ENCODE data around the gene FLVCR1. TPM values are rescaled to one million over a fixed set of nuclear protein-coding genes. Genes with fewer than 3 reads are reported as not detected.

The FLVCR1 gene
- total RNA-seq, 4 donors from 2014 or later, result 3.8 to 5.5 (median 4.9) TPM

DNA sequence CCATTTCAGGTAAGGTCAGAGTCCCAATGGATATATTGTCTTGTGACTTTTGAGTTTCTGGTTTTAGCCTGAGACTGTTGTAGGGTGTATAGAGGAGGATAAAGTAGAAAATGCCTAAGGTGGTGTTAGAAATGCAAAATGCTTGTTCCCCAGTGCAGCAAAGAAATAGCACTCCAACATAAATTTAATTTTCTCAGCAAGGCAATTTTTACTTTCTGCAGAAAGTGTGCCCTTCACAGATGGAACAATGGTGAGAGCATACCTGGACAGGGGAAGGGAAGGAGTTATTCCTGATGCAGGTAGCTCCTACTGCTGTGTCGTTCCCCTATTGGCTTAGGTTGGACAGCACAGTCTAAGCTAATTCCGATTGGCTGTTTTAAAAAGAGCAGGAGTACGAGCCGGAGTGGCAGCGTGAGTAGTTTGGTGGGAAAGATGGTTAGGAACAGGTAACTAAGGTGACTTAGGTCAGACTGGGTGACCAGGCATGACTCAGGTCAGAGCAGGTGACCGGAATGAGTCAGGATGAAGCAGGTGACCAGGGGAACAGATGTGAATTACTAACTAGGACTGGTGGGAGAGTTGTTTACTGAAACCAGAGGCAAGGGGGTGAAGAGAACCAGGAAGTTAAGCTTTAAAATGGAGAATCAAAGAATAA lies 32.1 kb upstream of the FLVCR1 start:
- TF ChIP-seq, protein P1, sequence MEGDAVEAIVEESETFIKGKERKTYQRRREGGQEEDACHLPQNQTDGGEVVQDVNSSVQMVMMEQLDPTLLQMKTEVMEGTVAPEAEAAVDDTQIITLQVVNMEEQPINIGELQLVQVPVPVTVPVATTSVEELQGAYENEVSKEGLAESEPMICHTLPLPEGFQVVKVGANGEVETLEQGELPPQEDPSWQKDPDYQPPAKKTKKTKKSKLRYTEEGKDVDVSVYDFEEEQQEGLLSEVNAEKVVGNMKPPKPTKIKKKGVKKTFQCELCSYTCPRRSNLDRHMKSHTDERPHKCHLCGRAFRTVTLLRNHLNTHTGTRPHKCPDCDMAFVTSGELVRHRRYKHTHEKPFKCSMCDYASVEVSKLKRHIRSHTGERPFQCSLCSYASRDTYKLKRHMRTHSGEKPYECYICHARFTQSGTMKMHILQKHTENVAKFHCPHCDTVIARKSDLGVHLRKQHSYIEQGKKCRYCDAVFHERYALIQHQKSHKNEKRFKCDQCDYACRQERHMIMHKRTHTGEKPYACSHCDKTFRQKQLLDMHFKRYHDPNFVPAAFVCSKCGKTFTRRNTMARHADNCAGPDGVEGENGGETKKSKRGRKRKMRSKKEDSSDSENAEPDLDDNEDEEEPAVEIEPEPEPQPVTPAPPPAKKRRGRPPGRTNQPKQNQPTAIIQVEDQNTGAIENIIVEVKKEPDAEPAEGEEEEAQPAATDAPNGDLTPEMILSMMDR (IDR thresholded peaks at IDR 0.05; ENCODE audit: low read depth), result no peak

DNA sequence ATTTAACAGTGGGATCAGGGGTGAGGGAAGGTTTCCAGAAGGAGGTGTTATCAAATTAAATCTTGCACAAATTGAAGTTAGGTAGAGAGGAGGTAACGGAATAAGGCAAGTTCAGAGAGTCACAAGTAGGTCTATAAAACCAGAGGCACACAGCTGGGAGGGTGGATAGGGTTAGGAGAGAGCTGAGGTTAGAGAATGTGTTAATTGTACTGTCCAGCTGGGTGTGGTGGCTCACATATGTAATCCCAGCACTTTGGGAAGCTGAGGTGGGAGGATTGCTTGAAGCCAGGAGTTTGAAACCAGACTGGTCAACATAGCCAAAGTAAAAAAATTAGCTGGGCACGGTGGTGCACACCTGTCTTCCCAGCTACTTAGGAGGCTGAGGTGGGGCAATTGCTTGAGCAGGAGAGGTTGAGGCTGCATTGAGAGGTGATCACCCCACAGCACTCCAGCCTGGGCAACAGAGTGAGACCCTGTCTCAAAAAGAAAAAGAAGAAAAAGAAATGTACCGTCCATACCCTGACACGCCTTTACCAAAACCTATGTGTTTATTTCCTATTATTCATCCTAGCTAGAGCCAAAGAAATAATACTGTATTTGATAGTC lies 30.8 kb upstream of the FLVCR1 start:
- TF ChIP-seq, protein P1 (IDR thresholded peaks at IDR 0.05; ENCODE audit: low read depth), result no peak

DNA sequence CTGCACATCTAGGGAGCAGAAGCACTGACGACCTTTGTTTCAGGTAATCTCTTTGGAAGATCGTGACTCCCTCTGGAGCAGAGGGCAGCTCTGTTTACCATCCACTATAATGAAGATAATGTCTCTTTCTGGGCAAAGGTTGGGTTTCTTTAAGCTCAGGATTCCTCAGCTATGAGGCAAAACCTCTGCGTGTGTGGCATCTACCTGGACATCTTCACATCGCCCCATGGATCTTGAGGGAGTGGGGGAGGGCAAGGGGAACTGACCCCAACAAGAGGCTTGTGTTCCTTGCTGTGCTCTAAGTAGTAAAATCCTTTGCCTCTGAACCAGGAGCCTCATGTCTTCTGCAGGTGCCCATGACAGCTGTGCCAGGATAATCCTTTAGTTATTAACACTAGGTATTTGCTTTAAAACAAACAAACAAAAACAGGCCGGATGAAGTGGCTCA lies 30.2 kb upstream of the FLVCR1 start:
- TF ChIP-seq, protein P1 (IDR thresholded peaks at IDR 0.05; ENCODE audit: low read depth), result no peak

DNA sequence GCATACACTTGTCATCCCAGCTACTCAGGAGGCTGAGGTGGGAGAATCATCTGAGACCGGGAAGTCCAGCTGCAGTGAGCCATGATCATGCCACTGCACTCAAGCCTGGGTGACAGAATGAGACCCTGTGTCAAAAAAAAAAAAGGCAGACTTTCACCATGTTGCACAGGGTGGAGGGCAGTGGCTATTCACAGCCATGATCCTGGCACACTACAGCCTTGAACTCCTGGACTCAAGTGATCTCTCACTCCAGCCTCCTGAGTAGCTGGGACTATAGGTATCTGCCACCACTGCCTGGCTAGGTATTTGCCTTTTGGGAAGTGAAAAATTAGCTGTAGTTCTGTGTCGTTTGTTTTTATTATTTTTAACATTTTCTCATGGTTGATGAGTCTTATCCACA lies 29.7 kb upstream of the FLVCR1 start:
- TF ChIP-seq, protein P1 (IDR thresholded peaks at IDR 0.05; ENCODE audit: low read depth), result no peak

DNA sequence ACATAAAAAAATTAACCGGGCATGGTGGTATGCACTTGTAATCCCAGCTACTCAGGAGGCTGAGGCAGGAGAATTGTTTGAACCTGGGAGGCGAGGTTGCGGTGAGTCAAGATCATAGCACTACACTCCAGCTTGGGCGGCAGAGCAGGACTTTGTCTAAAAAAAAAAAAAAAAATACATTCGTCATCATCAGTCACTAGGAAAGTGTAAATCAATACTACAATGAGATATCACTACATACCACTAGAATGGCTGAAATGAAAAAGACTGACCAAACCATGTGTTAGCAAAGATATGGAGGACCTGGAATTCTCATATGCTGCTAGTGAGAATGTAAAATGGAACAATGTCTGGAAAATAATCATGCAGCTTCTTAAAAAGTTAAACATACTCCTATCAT lies 19.9 kb upstream of the FLVCR1 start:
- TF ChIP-seq, protein P1 (IDR thresholded peaks at IDR 0.05; ENCODE audit: low read depth), result no peak

DNA sequence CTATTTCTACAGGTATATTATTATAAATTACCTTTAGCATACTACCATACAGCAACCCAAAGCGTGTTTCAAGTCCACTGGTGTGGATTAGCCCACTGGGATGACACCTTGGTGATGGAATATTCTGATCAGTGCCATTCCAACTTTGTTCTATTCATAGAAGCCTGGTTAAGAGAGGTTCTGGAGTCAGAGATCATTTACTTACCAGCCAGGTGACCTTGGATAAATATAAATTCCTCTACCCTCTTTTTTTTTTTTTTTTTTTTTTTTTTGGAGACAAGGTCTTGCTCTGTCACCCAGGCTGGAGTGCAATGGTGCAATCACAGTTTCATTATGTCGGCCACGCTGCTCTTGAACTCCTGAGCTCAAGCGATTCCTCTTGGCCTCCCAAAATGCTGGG lies 10.5 kb upstream of the FLVCR1 start, which contains the start of gene SPATA45:
TSS of gene SPATA45 (minus strand) at position 101 of the 400 bp plus-strand sequence. CDS start 11,500 bp downstream, outside the sequence.
- TF ChIP-seq, protein P1 (IDR thresholded peaks at IDR 0.05; ENCODE audit: low read depth), result no peak

DNA sequence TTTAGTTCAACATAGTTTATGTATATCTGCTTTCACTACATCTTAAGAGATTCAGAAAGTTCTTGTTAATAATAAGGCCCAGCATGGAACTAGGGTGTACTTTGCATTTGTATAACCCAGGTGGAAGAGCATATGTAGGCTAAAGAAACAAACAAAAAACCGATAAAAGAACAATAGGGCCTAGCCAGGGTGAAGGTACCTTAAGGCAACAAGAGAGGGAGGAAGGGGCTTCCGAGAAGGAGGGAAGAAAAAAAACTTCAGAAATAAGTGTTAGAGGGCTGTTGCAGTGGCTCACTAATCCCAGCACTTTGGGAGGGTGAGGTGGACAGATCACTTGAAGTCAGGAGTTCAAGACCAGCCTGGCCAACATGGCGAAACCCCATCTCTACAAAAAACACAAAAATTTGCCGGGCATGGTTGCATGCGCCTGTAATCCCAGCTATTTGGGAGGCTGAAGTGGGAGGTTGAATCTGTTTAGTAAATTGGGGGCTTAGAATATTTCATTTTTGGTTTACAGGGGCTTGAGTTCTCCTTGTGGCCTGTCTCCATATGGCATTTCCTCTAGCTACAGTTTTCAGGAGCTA lies 5.9 kb upstream of the FLVCR1 start:
- TF ChIP-seq, protein P1 (IDR thresholded peaks at IDR 0.05; ENCODE audit: low read depth), result no peak

All from subcutaneous adipose tissue (tissue), 4 donors.